Measurements from ENCODE around the gene PPP4R3A. TPM values are rescaled to one million over a fixed set of nuclear protein-coding genes. Genes with fewer than 3 reads are reported as not detected.

The PPP4R3A gene
- total RNA-seq, 2 donors from 2014 or later = 47.2 to 71.5 TPM

DNA sequence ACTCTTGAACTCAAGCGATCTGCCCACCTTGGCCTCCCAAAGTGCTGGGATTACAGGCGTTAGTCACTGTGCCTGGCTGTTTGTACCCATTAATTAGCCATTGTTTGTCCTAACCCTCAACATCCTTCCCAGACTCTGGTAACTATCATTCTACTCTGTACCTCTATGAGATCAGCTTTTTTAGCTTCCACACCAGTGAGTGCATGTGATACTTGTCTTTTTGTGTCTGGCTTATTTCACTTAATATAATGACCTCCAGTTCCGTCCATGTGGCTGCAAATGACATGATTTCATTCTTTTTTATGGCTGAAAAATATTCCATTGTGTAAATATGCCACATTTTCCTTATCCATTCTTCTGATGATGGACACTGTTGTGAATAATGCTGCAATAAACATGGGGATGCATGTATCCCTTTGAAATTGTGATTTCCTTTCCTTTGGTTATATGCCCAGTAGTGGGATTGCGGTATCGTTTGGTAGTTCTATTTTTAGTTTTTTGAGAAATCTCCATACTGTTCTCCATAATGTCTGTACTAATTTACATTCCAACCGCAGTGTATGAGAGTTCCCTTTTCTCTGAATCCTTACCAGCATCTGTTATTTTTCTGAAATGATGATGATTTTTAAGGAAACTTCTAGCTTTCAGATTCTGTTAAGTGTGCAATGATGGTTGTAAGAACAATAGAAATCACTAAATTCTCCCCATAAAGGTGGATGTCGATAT, 6.7 kb upstream of the PPP4R3A start:
- TF ChIP-seq, protein P1, sequence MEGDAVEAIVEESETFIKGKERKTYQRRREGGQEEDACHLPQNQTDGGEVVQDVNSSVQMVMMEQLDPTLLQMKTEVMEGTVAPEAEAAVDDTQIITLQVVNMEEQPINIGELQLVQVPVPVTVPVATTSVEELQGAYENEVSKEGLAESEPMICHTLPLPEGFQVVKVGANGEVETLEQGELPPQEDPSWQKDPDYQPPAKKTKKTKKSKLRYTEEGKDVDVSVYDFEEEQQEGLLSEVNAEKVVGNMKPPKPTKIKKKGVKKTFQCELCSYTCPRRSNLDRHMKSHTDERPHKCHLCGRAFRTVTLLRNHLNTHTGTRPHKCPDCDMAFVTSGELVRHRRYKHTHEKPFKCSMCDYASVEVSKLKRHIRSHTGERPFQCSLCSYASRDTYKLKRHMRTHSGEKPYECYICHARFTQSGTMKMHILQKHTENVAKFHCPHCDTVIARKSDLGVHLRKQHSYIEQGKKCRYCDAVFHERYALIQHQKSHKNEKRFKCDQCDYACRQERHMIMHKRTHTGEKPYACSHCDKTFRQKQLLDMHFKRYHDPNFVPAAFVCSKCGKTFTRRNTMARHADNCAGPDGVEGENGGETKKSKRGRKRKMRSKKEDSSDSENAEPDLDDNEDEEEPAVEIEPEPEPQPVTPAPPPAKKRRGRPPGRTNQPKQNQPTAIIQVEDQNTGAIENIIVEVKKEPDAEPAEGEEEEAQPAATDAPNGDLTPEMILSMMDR (IDR thresholded peaks at IDR 0.05) = no peak
- TF ChIP-seq POLR2A (IDR thresholded peaks at IDR 0.05) = no peak
- Histone ChIP-seq H3K27ac (no peak overlapping the region), H3K4me1 (no peaks in the 10 kb centered on the region), H3K4me3 (no peak overlapping the region), H3K27me3 (no peaks in the 10 kb centered on the region), H3K9me3 (no peaks in the 10 kb centered on the region), H3K36me3 (replicated peaks in 1 of 2; ENCODE audit: insufficient read depth in 1 of 2, low read depth in 2 of 2) (no peaks in the 10 kb centered on the region)
- intact Hi-C loops (cut with DNase I) = no loop called here
- no peak for DNase-seq
- ATAC-seq = no peak
- 63 to 78% methylated on average over 7 of the region's 7 CpGs for WGBS, 2 donors

DNA sequence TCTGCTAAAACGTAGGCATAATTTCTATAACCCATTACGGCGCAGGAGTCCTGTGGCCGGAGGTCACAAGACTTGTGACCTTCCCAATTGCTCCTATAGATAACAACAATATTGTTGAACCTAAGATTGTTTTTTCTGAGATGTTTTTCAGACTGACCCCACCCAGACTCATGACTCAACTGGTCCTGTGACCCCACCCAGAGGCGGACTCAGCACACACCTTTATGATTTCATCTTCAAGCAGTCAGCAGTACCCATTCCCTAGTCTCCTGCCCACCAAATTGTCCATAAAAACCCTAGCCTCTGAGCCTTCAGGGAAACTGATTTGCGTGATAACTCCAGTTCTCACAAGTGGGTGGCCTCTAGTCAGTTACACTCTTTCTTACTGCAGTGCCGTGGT, 5.9 kb upstream of the PPP4R3A start:
- H3K4me1 ChIP-seq = peaks cover 5% of the 10 kb centered on the region
- WGBS, 2 donors = 78 to 91% methylated on average over 7 of the region's 7 CpGs
- TF ChIP-seq, protein P1 (IDR thresholded peaks at IDR 0.05) = no peak
- TF ChIP-seq POLR2A (IDR thresholded peaks at IDR 0.05) = no peak
- no peak for ATAC-seq
- no peak overlapping the region for H3K27ac ChIP-seq
- H3K27me3 ChIP-seq = no peaks in the 10 kb centered on the region
- no peak for DNase-seq
- H3K9me3 ChIP-seq = no peaks in the 10 kb centered on the region
- intact Hi-C loops (cut with DNase I) = no loop called here
- H3K4me3 ChIP-seq = no peak overlapping the region
- no peaks in the 10 kb centered on the region for H3K36me3 ChIP-seq (replicated peaks in 1 of 2; ENCODE audit: insufficient read depth in 1 of 2, low read depth in 2 of 2)

- no peak for DNase-seq
- peaks cover 25% of the 10 kb centered on the region for H3K4me1 ChIP-seq
- H3K9me3 ChIP-seq = no peaks in the 10 kb centered on the region
- 25 to 27% methylated on average over 9 of the region's 9 CpGs for WGBS, 2 donors
- H3K27me3 ChIP-seq = no peaks in the 10 kb centered on the region
- H3K36me3 ChIP-seq (replicated peaks in 1 of 2; ENCODE audit: insufficient read depth in 1 of 2, low read depth in 2 of 2) = no peaks in the 10 kb centered on the region
- no peak for TF ChIP-seq POLR2A (IDR thresholded peaks at IDR 0.05)
- TF ChIP-seq, protein P1 (IDR thresholded peaks at IDR 0.05) = no peak
- peak overlapping the region; percentile 95 to 100 (median 99) for H3K27ac ChIP-seq
- intact Hi-C loops (cut with DNase I) = no loop called here
- ATAC-seq = no peak
- peak overlapping the region in 1 of 2 donors; percentile 98 for H3K4me3 ChIP-seq
Measured at GRCh38 chr14:91511043-91511383, 903 bp upstream of the PPP4R3A start.

GRCh38 chr14:91509878-91510170, 286 bp downstream of the PPP4R3A start:
- no peaks in the 10 kb centered on the region for H3K9me3 ChIP-seq
- no peaks in the 10 kb centered on the region for H3K27me3 ChIP-seq
- TF ChIP-seq, protein P1 (IDR thresholded peaks at IDR 0.05) = no peak
- no peak for TF ChIP-seq POLR2A (IDR thresholded peaks at IDR 0.05)
- H3K4me1 ChIP-seq = peaks cover 37% of the 10 kb centered on the region
- peak overlapping the region; percentile 98 for H3K4me3 ChIP-seq
- H3K27ac ChIP-seq = peak overlapping the region; percentile 95 to 100 (median 99)
- ATAC-seq = peak; percentile 30
- no peaks in the 10 kb centered on the region for H3K36me3 ChIP-seq (replicated peaks in 1 of 2; ENCODE audit: insufficient read depth in 1 of 2, low read depth in 2 of 2)
- DNase-seq = no peak
- intact Hi-C loops (cut with DNase I) = no loop called here
- WGBS, 2 donors = 0 to 1% methylated on average over 31 to 33 of the region's 34 CpGs

All from body of pancreas (tissue), 4 donors.